ENCODE results near the gene NOL11. TPM values are rescaled to one million over a fixed set of nuclear protein-coding genes. Genes with fewer than 3 reads are reported as not detected.

Gene NOL11
- total and polyA plus RNA-seq, 2 experiments from 2014 or later = 30.3 to 37.2 TPM

- in situ Hi-C loops (cut with MboI) = no loop called here
- Histone ChIP-seq H3K4me2 (ENCODE audit: unreplicated experiment) (no peak overlapping the region), H3K27me3 (replicated peaks; ENCODE audit: insufficient read depth) (no peaks in the 10 kb centered on the region), H3K9ac (no peak overlapping the region), H3K27ac (no peak overlapping the region), H3K4me1 (ENCODE audit: insufficient read depth) (no peaks in the 10 kb centered on the region), H3F3A (ENCODE audit: insufficient read depth) (no peaks in the 10 kb centered on the region), H3K9me3 (ENCODE audit: low read depth) (no peaks in the 10 kb centered on the region), H3K4me3 (no peak overlapping the region), H3K36me3 (ENCODE audit: low read depth) (no peaks in the 10 kb centered on the region), H4K20me1 (ENCODE audit: insufficient read depth) (no peaks in the 10 kb centered on the region), H2AFZ (no peak overlapping the region), H3K79me2 (ENCODE audit: insufficient read depth) (no peaks in the 10 kb centered on the region), H3K9me2 (ENCODE audit: insufficient read depth) (no peaks in the 10 kb centered on the region)
- TF ChIP-seq EZH2phosphoT487 (IDR thresholded peaks at IDR 0.05; ENCODE audit: insufficient read depth, low read depth) = no peak
- no peak for TF ChIP-seq EZH2 (IDR thresholded peaks at IDR 0.05; ENCODE audit: insufficient read depth, poor library complexity, severe bottlenecking)
- DNase-seq = no peak
- 55 to 57% methylated on average over 2 of the region's 2 CpGs for WGBS, 2 experiments (ENCODE audit: low coverage in 1 of 2, low lambda C conversion rate in 2 of 2, missing lambda C conversion rate in 2 of 2)
These were observed 10.3 kb upstream of the NOL11 start for GRCh38 chr17:67707442-67707841.

- TF ChIP-seq EZH2 (IDR thresholded peaks at IDR 0.05; ENCODE audit: insufficient read depth, poor library complexity, severe bottlenecking) (no peak), EZH2phosphoT487 (IDR thresholded peaks at IDR 0.05; ENCODE audit: insufficient read depth, low read depth) (no peak)
- H3K9me3 ChIP-seq (ENCODE audit: low read depth) = no peaks in the 10 kb centered on the region
These were observed 9.4 kb upstream of the NOL11 start for GRCh38 chr17:67708378-67708777.

GRCh38 chr17:67711916-67712315, 5.8 kb upstream of the NOL11 start:
- Histone ChIP-seq H3K4me2 (ENCODE audit: unreplicated experiment) (no peak overlapping the region), H4K20me1 (ENCODE audit: insufficient read depth) (no peaks in the 10 kb centered on the region), H3K27ac (no peak overlapping the region), H3F3A (ENCODE audit: insufficient read depth) (no peaks in the 10 kb centered on the region), H2AFZ (no peak overlapping the region), H3K4me1 (ENCODE audit: insufficient read depth) (0 out of 2 replicates have a peak, but pooled peaks cover 2% of the 10 kb centered on the region), H3K36me3 (ENCODE audit: low read depth) (no peaks in the 10 kb centered on the region), H3K4me3 (no peak overlapping the region), H3K79me2 (ENCODE audit: insufficient read depth) (no peaks in the 10 kb centered on the region), H3K9me2 (ENCODE audit: insufficient read depth) (no peaks in the 10 kb centered on the region), H3K9me3 (ENCODE audit: low read depth) (no peaks in the 10 kb centered on the region), H3K27me3 (replicated peaks; ENCODE audit: insufficient read depth) (no peaks in the 10 kb centered on the region), H3K9ac (no peak overlapping the region)
- in situ Hi-C loops (cut with MboI) = no loop called here
- no peak for DNase-seq
- no peak for TF ChIP-seq EZH2 (IDR thresholded peaks at IDR 0.05; ENCODE audit: insufficient read depth, poor library complexity, severe bottlenecking)
- TF ChIP-seq EZH2phosphoT487 (IDR thresholded peaks at IDR 0.05; ENCODE audit: insufficient read depth, low read depth) = no peak
- 62 to 66% methylated on average over 4 of the region's 4 CpGs for WGBS, 2 experiments (ENCODE audit: low coverage in 1 of 2, low lambda C conversion rate in 2 of 2, missing lambda C conversion rate in 2 of 2)

More at GRCh38 chr17:67708378-67708777, 9.4 kb upstream of the NOL11 start:
- Histone ChIP-seq H3K9me2 (ENCODE audit: insufficient read depth) (no peaks in the 10 kb centered on the region), H3K27ac (no peak overlapping the region), H3K4me2 (ENCODE audit: unreplicated experiment) (no peak overlapping the region), H3K9ac (no peak overlapping the region), H3K79me2 (ENCODE audit: insufficient read depth) (no peaks in the 10 kb centered on the region), H2AFZ (no peak overlapping the region), H3K36me3 (ENCODE audit: low read depth) (no peaks in the 10 kb centered on the region), H3K4me1 (ENCODE audit: insufficient read depth) (no peaks in the 10 kb centered on the region), H3K4me3 (no peak overlapping the region), H3K27me3 (replicated peaks; ENCODE audit: insufficient read depth) (no peaks in the 10 kb centered on the region), H4K20me1 (ENCODE audit: insufficient read depth) (no peaks in the 10 kb centered on the region), H3F3A (ENCODE audit: insufficient read depth) (no peaks in the 10 kb centered on the region)
- in situ Hi-C loops (cut with MboI) = no loop called here
- 80 to 87% methylated on average over 3 of the region's 3 CpGs for WGBS, 2 experiments (ENCODE audit: low coverage in 1 of 2, low lambda C conversion rate in 2 of 2, missing lambda C conversion rate in 2 of 2)
- DNase-seq = no peak

DNA sequence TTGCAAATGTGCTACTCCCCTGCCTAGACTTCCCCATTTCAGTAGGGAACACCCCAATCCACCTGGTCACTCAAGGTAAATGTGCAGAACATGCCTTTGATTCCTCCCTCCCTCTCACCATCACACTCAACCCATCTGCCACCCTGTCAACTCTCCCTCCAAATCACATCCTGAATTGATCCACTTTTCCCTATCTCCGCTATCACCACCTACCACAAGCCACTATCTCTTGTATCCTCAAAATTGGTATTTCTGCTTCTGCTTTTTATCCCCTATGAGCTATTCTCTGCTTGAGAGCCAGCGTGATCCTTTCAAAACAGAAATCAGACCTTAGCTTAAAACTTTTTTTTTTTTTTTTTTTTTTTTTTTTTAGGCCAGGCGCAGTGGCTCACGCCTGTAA, 5.4 kb upstream of the NOL11 start:
- no peak for TF ChIP-seq EZH2phosphoT487 (IDR thresholded peaks at IDR 0.05; ENCODE audit: insufficient read depth, low read depth)
- TF ChIP-seq EZH2 (IDR thresholded peaks at IDR 0.05; ENCODE audit: insufficient read depth, poor library complexity, severe bottlenecking) = no peak
- Histone ChIP-seq H3K9me2 (ENCODE audit: insufficient read depth) (no peaks in the 10 kb centered on the region), H3K4me3 (no peak overlapping the region), H3K27ac (no peak overlapping the region), H3K36me3 (ENCODE audit: low read depth) (no peaks in the 10 kb centered on the region), H3F3A (ENCODE audit: insufficient read depth) (no peaks in the 10 kb centered on the region), H4K20me1 (ENCODE audit: insufficient read depth) (no peaks in the 10 kb centered on the region), H3K27me3 (replicated peaks; ENCODE audit: insufficient read depth) (no peaks in the 10 kb centered on the region), H3K9me3 (ENCODE audit: low read depth) (no peaks in the 10 kb centered on the region), H3K4me1 (ENCODE audit: insufficient read depth) (0 out of 2 replicates have a peak, but pooled peaks cover 3% of the 10 kb centered on the region), H3K79me2 (ENCODE audit: insufficient read depth) (no peaks in the 10 kb centered on the region), H3K9ac (no peak overlapping the region), H2AFZ (no peak overlapping the region), H3K4me2 (ENCODE audit: unreplicated experiment) (no peak overlapping the region)
- no peak for DNase-seq
- 66 to 71% methylated on average over 2 to 4 of the region's 4 CpGs for WGBS, 2 experiments (ENCODE audit: low coverage in 1 of 2, low lambda C conversion rate in 2 of 2, missing lambda C conversion rate in 2 of 2)
- in situ Hi-C loops (cut with MboI) = no loop called here

- Histone ChIP-seq H4K20me1 (ENCODE audit: insufficient read depth) (no peaks in the 10 kb centered on the region), H3K36me3 (ENCODE audit: low read depth) (no peaks in the 10 kb centered on the region), H3K4me1 (ENCODE audit: insufficient read depth) (0 out of 2 replicates have a peak, but pooled peaks cover 3% of the 10 kb centered on the region), H2AFZ (no peak overlapping the region), H3F3A (ENCODE audit: insufficient read depth) (peaks cover 4% of the 10 kb centered on the region), H3K9ac (no peak overlapping the region), H3K4me3 (no peak overlapping the region), H3K4me2 (ENCODE audit: unreplicated experiment) (no peak overlapping the region), H3K79me2 (ENCODE audit: insufficient read depth) (peaks cover 4% of the 10 kb centered on the region), H3K9me2 (ENCODE audit: insufficient read depth) (no peaks in the 10 kb centered on the region), H3K9me3 (ENCODE audit: low read depth) (no peaks in the 10 kb centered on the region), H3K27ac (no peak overlapping the region), H3K27me3 (replicated peaks; ENCODE audit: insufficient read depth) (no peaks in the 10 kb centered on the region)
- no peak for DNase-seq
- in situ Hi-C loops (cut with MboI) = no loop called here
- 76 to 88% methylated on average over 3 of the region's 3 CpGs for WGBS, 2 experiments (ENCODE audit: low coverage in 1 of 2, low lambda C conversion rate in 2 of 2, missing lambda C conversion rate in 2 of 2)
- TF ChIP-seq EZH2 (IDR thresholded peaks at IDR 0.05; ENCODE audit: insufficient read depth, poor library complexity, severe bottlenecking) = no peak
- no peak for TF ChIP-seq EZH2phosphoT487 (IDR thresholded peaks at IDR 0.05; ENCODE audit: insufficient read depth, low read depth)
These were observed 4.6 kb upstream of the NOL11 start for GRCh38 chr17:67713169-67713568.
